K562 (cell line): Measurements from ENCODE around the gene TNFRSF13B. TPM values are rescaled to one million over a fixed set of nuclear protein-coding genes. Genes with fewer than 3 reads are reported as not detected.

Experiments used
- ATAC-seq: fragments of 200-7000 bp; cut with Tn5 transposase; 3 replicates; pipeline ENCODE4 v1.9.1; 2020; ENCODE audit warnings: moderate library complexity
- BruUV-seq: library from RNA; stranded (reverse); fragments of 400-500 nt; replicated peaks from 2 replicates; lab custom pipeline; 2021; lab: Mats Ljungman, UMichigan
- CTCF ChIA-PET: fragments of 300-600 bp; formaldehyde crosslinking; extraction: SDS; loops from one replicate; lab custom pipeline; 2021; ENCODE audit warnings: low intra/inter-chr PET ratio; lab: Yijun Ruan, JAX
- POLR2A ChIA-PET: fragments of 300-600, 350-650 bp; sonication (Branson Sonifier 250); formaldehyde crosslinking; extraction: SDS; loops from one replicate; lab custom pipeline; 2021; ENCODE audit warnings: antibody characterized with exemption, inconsistent platforms; lab: Yijun Ruan, JAX
- DNase-seq, 4 experiments: peaks; one replicate each; pipeline versions ENCODE4 v3.0.0 to v3.0.0-alpha.2; 2011 to 2018; ENCODE audit warnings: low spot score in 3 of 4, mixed read lengths in 3 of 4; ENCODE audit errors: extremely low read depth in 1 of 4
- FAIRE-seq: peaks from 2 replicates; lab custom pipeline; 2011; peaks lifted over from hg19 to GRCh38; lab: Jason Lieb, UNC
- H2AFZ ChIP-seq: 2 replicates; pipeline ENCODE4 v1.6.0; 2011; ENCODE audit warnings: low read depth, low read length, control low read depth, inconsistent platforms
- H3K27ac ChIP-seq: fragments of 200-600 bp; 3 replicates; pipeline ENCODE4 v1.8.0; 2011; ENCODE audit warnings: low read depth, mild to moderate bottlenecking, control low read depth, inconsistent platforms, low read length, moderate library complexity, mixed read lengths; ENCODE audit errors: extremely low read depth
- H3K27me3 ChIP-seq, 2 experiments: fragments of 300-600 bp in 1 of 2; 2 replicates in 1 of 2; 3 replicates in 1 of 2; pipeline versions ENCODE4 v1.6.0 to v1.8.0; 2011; ENCODE audit warnings: inconsistent platforms in 2 of 2, low read length in 2 of 2, mild to moderate bottlenecking in 1 of 2, mixed read lengths in 1 of 2, moderate library complexity in 1 of 2; ENCODE audit not compliant: control insufficient read depth in 2 of 2, insufficient read depth in 2 of 2
- H3K36me3 ChIP-seq: fragments of 300-600 bp; 3 replicates; pipeline ENCODE4 v1.8.0; 2011; ENCODE audit warnings: mild to moderate bottlenecking, low read length, inconsistent platforms; ENCODE audit not compliant: control insufficient read depth, insufficient read depth
- H3K4me1 ChIP-seq, 2 experiments: fragments of 200-600 bp in 1 of 2; replicated peaks in 1 of 2; 2 replicates in 1 of 2; 3 replicates in 1 of 2; pipeline versions ENCODE4 v1.5.1 to v1.8.0; 2011; ENCODE audit warnings: inconsistent platforms in 2 of 2, low read length in 2 of 2, mild to moderate bottlenecking in 1 of 2, mixed read lengths in 1 of 2, moderate library complexity in 1 of 2; ENCODE audit not compliant: control insufficient read depth in 2 of 2, insufficient read depth in 2 of 2
- H3K4me2 ChIP-seq: 2 replicates; pipeline ENCODE4 v1.6.1; 2011; ENCODE audit warnings: low read length, control low read depth, inconsistent platforms, mixed read lengths; ENCODE audit not compliant: insufficient read depth
- H3K4me3 ChIP-seq: fragments of 200-600 bp; sonication (generic), shearing (Covaris generic); 2 replicates; pipeline ENCODE4 v1.5.1; 2016; ENCODE audit warnings: control low read depth, inconsistent platforms
- H3K79me2 ChIP-seq: fragments of 200-600 bp; 3 replicates; pipeline ENCODE4 v1.8.0; 2011; ENCODE audit warnings: low read length, inconsistent platforms; ENCODE audit not compliant: control insufficient read depth, insufficient read depth
- H3K9ac ChIP-seq, 2 experiments: 2 replicates each; pipeline versions ENCODE4 v1.6.0 to v1.6.1; 2011; ENCODE audit warnings: low read depth in 2 of 2, low read length in 2 of 2, control low read depth in 1 of 2, inconsistent platforms in 1 of 2, mild to moderate bottlenecking in 1 of 2, mixed read lengths in 1 of 2; ENCODE audit not compliant: insufficient read depth in 1 of 2
- H3K9me1 ChIP-seq: one replicate; pipeline ENCODE4 v1.6.0; 2011; ENCODE audit warnings: inconsistent platforms, mild to moderate bottlenecking, low read length, moderate library complexity; ENCODE audit not compliant: control insufficient read depth, insufficient read depth
- H3K9me3 ChIP-seq: replicated peaks from 2 replicates; pipeline ENCODE4 v1.5.1; 2011; ENCODE audit warnings: low read depth, low read length, inconsistent platforms; ENCODE audit not compliant: control insufficient read depth, insufficient read depth
- H4K20me1 ChIP-seq: replicated peaks from 2 replicates; pipeline ENCODE4 v1.6.1; 2011; ENCODE audit warnings: low read length, inconsistent platforms, mixed read lengths; ENCODE audit not compliant: control insufficient read depth, insufficient read depth
- CREB1 ChIP-seq, 2 experiments: sonication (generic) in 1 of 2; formaldehyde crosslinking in 1 of 2; IDR thresholded peaks; 2 replicates each; pipeline versions ENCODE4 v1.6.1 to v1.8.0; 2012 to 2022; ENCODE audit warnings: inconsistent platforms in 1 of 2, mild to moderate bottlenecking in 1 of 2, missing genetic modification reagents in 1 of 2, moderate library complexity in 1 of 2
- E2F3 ChIP-seq: fragments of 250-450 bp; sonication (Bioruptor Pico); IDR thresholded peaks from 2 replicates; pipeline ENCODE4 v1.4.0; 2020; ENCODE audit warnings: mild to moderate bottlenecking
- ESRRA ChIP-seq: fragments of 450-650 bp; IDR thresholded peaks from 2 replicates; pipeline ENCODE4 v1.6.1; 2014; ENCODE audit warnings: low read depth, mild to moderate bottlenecking, moderate library complexity, borderline replicate concordance
- HNRNPLL ChIP-seq: fragments of 200-400 bp; formaldehyde crosslinking; IDR thresholded peaks from 2 replicates; pipeline ENCODE4 v1.6.1; 2017; ENCODE audit warnings: low read length, low read depth, mild to moderate bottlenecking; ENCODE audit not compliant: poor library complexity, severe bottlenecking
- ILK ChIP-seq: fragments of 450-650 bp; IDR thresholded peaks from 2 replicates; pipeline ENCODE4 v1.6.1; 2016; ENCODE audit warnings: missing genetic modification characterization, low read depth, mild to moderate bottlenecking, missing compliant biosample characterization, moderate library complexity, borderline replicate concordance
- MEF2A ChIP-seq: IDR thresholded peaks from 2 replicates; pipeline ENCODE4 v1.6.1; 2011; ENCODE audit warnings: low read depth, mild to moderate bottlenecking, low read length, moderate library complexity; ENCODE audit not compliant: control insufficient read depth
- RAD21 ChIP-seq, 2 experiments: fragments of 250-450 bp in 1 of 2; fragments of 450-650 bp in 1 of 2; sonication (Bioruptor Pico) in 1 of 2; formaldehyde crosslinking in 1 of 2; IDR thresholded peaks in 1 of 2; conservative IDR thresholded peaks in 1 of 2; 2 replicates each; pipeline versions ENCODE4 v1.4.0 to v1.8.0; 2020 to 2022; ENCODE audit warnings: mild to moderate bottlenecking in 2 of 2, moderate library complexity in 1 of 2
- SIRT6 ChIP-seq: IDR thresholded peaks from one replicate; pipeline ENCODE4 v1.6.1; 2012; ENCODE audit warnings: low read depth, mild to moderate bottlenecking, control low read depth, inconsistent platforms, low read length, moderate library complexity
- SPI1 ChIP-seq: IDR thresholded peaks from 2 replicates; pipeline ENCODE4 v1.6.1; 2011; ENCODE audit warnings: low read depth, low read length, control low read depth, borderline replicate concordance
- STAT6 ChIP-seq: sonication (generic); formaldehyde crosslinking; IDR thresholded peaks from 2 replicates; pipeline ENCODE4 v1.8.1; 2023; ENCODE audit warnings: mild to moderate bottlenecking, missing genetic modification reagents
- TCF7 ChIP-seq: sonication (generic); IDR thresholded peaks from 2 replicates; pipeline ENCODE4 v1.6.1; 2016; ENCODE audit warnings: antibody characterized with exemption, borderline replicate concordance
- ZNF175 ChIP-seq: fragments of 200-800 bp; sonication (Bioruptor generic); IDR thresholded peaks from 2 replicates; pipeline ENCODE4 v1.6.1; 2016; ENCODE audit warnings: low read depth, mild to moderate bottlenecking, missing genetic modification characterization, missing compliant biosample characterization
- ZNF586 ChIP-seq: fragments of 450-650 bp; formaldehyde crosslinking; conservative IDR thresholded peaks from 2 replicates; pipeline ENCODE4 v1.4.0; 2020; ENCODE audit warnings: mild to moderate bottlenecking, moderate library complexity
- ZNF717 ChIP-seq: fragments of 250-450 bp; sonication (Bioruptor Pico); IDR thresholded peaks from 2 replicates; pipeline ENCODE4 v1.5.0; 2021
- ZNF785 ChIP-seq: fragments of 250-450 bp; sonication (Bioruptor Pico); IDR thresholded peaks from 2 replicates; pipeline ENCODE4 v1.4.0; 2020; ENCODE audit warnings: mild to moderate bottlenecking
- ZNF79 ChIP-seq: fragments of 250-450 bp; sonication (Bioruptor Pico); IDR thresholded peaks from 2 replicates; pipeline ENCODE4 v1.4.0; 2020; ENCODE audit warnings: low read depth, mild to moderate bottlenecking, moderate library complexity
- WGBS: fragments of 100-300 bp; shearing (Covaris generic); methylation state at CpG from one replicate; pipeline ENCODE4 v1.1.6; 2016; ENCODE audit warnings: low coverage, mixed read lengths; ENCODE audit not compliant: insufficient coverage; ENCODE audit errors: missing lambda C conversion rate; 5-methylcytosine and 5-hydroxymethylcytosine counted together
- in situ Hi-C: fragments of 300-500 bp; cut with MboI; formaldehyde crosslinking; loops from 4 replicates; pipeline ENCODE4 v1.15.0; 2018; ENCODE audit warnings: inconsistent platforms, mixed read lengths
- intact Hi-C: fragments of 100-400 bp; cut with micrococcal nuclease; formaldehyde crosslinking; loops from 2 replicates; pipeline ENCODE4 v1.14.2; 2022
- polyA plus RNA-seq, 8 experiments: library from polyadenylated mRNA; depleted of rRNA in 4 of 8; stranded (reverse) in 5 of 8; unstranded in 3 of 8; fragments of >200 nt; fragmentation: Nextera tagmentation in 2 of 8; fragmentation: Illumina TruSeq in 1 of 8; extraction: Ambion mirVana in 2 of 8; extraction: Trizol in 1 of 8; gene quantifications; 2 replicates each; pipeline versions ENCODE4 v1.2.1 to v1.2.3, GENCODE V29; 2011 to 2014; ENCODE audit warnings: inconsistent platforms in 1 of 8, missing spikeins in 1 of 8
- total RNA-seq, 7 experiments: library from RNA; depleted of rRNA in 6 of 7; stranded (reverse); fragments of >200 nt in 6 of 7; fragmentation: Illumina TruSeq in 2 of 7; extraction: Trizol in 2 of 7; gene quantifications; 2 replicates each; pipeline versions ENCODE4 v1.2.1 to v1.2.3, GENCODE V29; 2011 to 2021; ENCODE audit warnings: low replicate concordance in 1 of 7
- TF ChIP-seq, protein P1 (sequence below): fragments of 250-450 bp; sonication (Bioruptor Pico); IDR thresholded peaks from 2 replicates; pipeline ENCODE4 v1.4.0; 2020; ENCODE audit warnings: mild to moderate bottlenecking, moderate library complexity
- TF ChIP-seq, protein P2 (sequence below), 2 experiments: fragments of 450-650 bp in 1 of 2; sonication (generic) in 1 of 2; formaldehyde crosslinking; conservative IDR thresholded peaks; 2 replicates each; pipeline versions ENCODE4 v1.4.0 to v1.8.1; 2020 to 2022; ENCODE audit warnings: mild to moderate bottlenecking in 1 of 2, missing genetic modification reagents in 1 of 2

The TNFRSF13B gene
- total and polyA plus RNA-seq, 9 of the 15 experiments (the other 6 are each of a cell fraction or from before 2014, with no cell fraction given) = not detected

GRCh38 chr17:16926061-16926511 is 45.8 kb downstream of the TNFRSF13B start:
- no peak overlapping the region for H3K4me3 ChIP-seq
- CTCF ChIA-PET = no interaction called here
- no peak overlapping the region for H3K9ac ChIP-seq
- H3K79me2 ChIP-seq = no peaks in the 10 kb centered on the region
- no peaks in the 10 kb centered on the region for H3K9me3 ChIP-seq
- no peak overlapping the region for H3K4me2 ChIP-seq
- no peaks in the 10 kb centered on the region for H4K20me1 ChIP-seq
- DNase-seq = no peak
- no peaks in the 10 kb centered on the region for H3K9me1 ChIP-seq
- BruUV-seq = no TSS peak
- H3K4me1 ChIP-seq = no peaks in the 10 kb centered on the region
- POLR2A ChIA-PET = no interaction called here
- no peak overlapping the region for H2AFZ ChIP-seq
- in situ Hi-C loops = no loop called here
- intact Hi-C loops = no loop called here
- no peak for FAIRE-seq
- no peaks in the 10 kb centered on the region for H3K36me3 ChIP-seq
- peaks cover 0 to 58% of the 10 kb centered on the region in 2 experiments; a peak in 3 of 5 replicates for H3K27me3 ChIP-seq
- 3% methylated on average over 5 of the region's 7 CpGs for WGBS
- no peak overlapping the region for H3K27ac ChIP-seq
- ATAC-seq = no peak
- no peak for TF ChIP-seq E2F3
- TF ChIP-seq STAT6 (CRISPR knock-in tag) = no peak
- TF ChIP-seq RAD21 (CRISPR knock-in tag; conservative IDR thresholded peaks at IDR 0.05 in 1 of 2, IDR thresholded peaks at IDR 0.05 in 1 of 2) = no peak
- TF ChIP-seq ZNF717 (CRISPR knock-in tag) = no peak
- TF ChIP-seq CREB1 (IDR thresholded peaks at IDR 0.05) = no peak
- no peak for TF ChIP-seq CREB1 (CRISPR knock-in tag; IDR thresholded peaks at IDR 0.05)
- TF ChIP-seq ZNF175 = no peak
- TF ChIP-seq MEF2A = no peak
- TF ChIP-seq TCF7 = no peak
- TF ChIP-seq ZNF586 (CRISPR knock-in tag) = no peak
- no peak for TF ChIP-seq ESRRA
- TF ChIP-seq SPI1 = no peak
- no peak for TF ChIP-seq HNRNPLL
- TF ChIP-seq SIRT6 = no peak
- no peak for TF ChIP-seq ZNF785 (CRISPR knock-in tag)
- no peak for TF ChIP-seq ZNF79 (CRISPR knock-in tag)
- TF ChIP-seq, protein P1, sequence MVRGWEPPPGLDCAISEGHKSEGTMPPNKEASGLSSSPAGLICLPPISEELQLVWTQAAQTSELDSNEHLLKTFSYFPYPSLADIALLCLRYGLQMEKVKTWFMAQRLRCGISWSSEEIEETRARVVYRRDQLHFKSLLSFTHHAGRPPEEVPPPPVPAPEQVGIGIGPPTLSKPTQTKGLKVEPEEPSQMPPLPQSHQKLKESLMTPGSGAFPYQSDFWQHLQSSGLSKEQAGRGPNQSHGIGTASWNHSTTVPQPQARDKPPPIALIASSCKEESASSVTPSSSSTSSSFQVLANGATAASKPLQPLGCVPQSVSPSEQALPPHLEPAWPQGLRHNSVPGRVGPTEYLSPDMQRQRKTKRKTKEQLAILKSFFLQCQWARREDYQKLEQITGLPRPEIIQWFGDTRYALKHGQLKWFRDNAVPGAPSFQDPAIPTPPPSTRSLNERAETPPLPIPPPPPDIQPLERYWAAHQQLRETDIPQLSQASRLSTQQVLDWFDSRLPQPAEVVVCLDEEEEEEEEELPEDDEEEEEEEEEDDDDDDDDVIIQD (CRISPR knock-in tag) = no peak
- TF ChIP-seq, protein P2, sequence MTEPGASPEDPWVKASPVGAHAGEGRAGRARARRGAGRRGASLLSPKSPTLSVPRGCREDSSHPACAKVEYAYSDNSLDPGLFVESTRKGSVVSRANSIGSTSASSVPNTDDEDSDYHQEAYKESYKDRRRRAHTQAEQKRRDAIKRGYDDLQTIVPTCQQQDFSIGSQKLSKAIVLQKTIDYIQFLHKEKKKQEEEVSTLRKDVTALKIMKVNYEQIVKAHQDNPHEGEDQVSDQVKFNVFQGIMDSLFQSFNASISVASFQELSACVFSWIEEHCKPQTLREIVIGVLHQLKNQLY (CRISPR knock-in tag; conservative IDR thresholded peaks at IDR 0.05) = no peak
- TF ChIP-seq ILK (tag) = no peak
